Heart left ventricle (tissue), 13 donors: ENCODE data around the gene CMTM5.

Experiments used
- POLR2A ChIP-seq, 2 donors: fragments of 450-650 bp; IDR thresholded peaks; one replicate each; pipeline ENCODE4 v1.6.1; 2017; ENCODE audit warnings: antibody characterized with exemption in 2 of 2, mild to moderate bottlenecking in 2 of 2, moderate library complexity in 2 of 2
- TF ChIP-seq, protein P1 (sequence below), 12 donors: fragments of 200-600 bp; sonication (generic) in 4 of 12; IDR thresholded peaks; one replicate each; pipeline versions ENCODE4 v1.5.0 to v1.8.0; 2018 to 2022; ENCODE audit warnings: antibody characterized with exemption in 12 of 12, mild to moderate bottlenecking in 5 of 12
- donor health status: ischemic (EF 13 %, LVEDD 7.1; RV severe dilation, severe dysfunction).
- donor health status: DM: no; HTN: yes; CAD: no.
- donor health status: DM: no; HTN: no; CAD: no.
- donor health status: ischemic (EF 25% LVEDD 6.9; RV normal size, moderate dysfunction).
- donor health status: ischemic (EF 25% LVEDD 5.7; RV mildly dilated, moderate dysfunction).
- donor health status: ischemic (EF 35%, LVEDD 5.7; RV mildly dilated, moderate dysfunction).
- donor health status: nonischemic (EF 11% LVEDD 7.7; RV severe dilation, severe dysfunction).
- donor health status: DM: yes; HTN: yes; CAD: no.
- donor health status: PGD.
- donor health status: ischemic (EF 29% LVEDD 5.4; RV normal size, mild dysfunction).
- donor health status: nonischemic (EF 23%, LVEDD 6.1; RV moderate dilation, normal function).

- TF ChIP-seq, protein P1, sequence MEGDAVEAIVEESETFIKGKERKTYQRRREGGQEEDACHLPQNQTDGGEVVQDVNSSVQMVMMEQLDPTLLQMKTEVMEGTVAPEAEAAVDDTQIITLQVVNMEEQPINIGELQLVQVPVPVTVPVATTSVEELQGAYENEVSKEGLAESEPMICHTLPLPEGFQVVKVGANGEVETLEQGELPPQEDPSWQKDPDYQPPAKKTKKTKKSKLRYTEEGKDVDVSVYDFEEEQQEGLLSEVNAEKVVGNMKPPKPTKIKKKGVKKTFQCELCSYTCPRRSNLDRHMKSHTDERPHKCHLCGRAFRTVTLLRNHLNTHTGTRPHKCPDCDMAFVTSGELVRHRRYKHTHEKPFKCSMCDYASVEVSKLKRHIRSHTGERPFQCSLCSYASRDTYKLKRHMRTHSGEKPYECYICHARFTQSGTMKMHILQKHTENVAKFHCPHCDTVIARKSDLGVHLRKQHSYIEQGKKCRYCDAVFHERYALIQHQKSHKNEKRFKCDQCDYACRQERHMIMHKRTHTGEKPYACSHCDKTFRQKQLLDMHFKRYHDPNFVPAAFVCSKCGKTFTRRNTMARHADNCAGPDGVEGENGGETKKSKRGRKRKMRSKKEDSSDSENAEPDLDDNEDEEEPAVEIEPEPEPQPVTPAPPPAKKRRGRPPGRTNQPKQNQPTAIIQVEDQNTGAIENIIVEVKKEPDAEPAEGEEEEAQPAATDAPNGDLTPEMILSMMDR (IDR thresholded peaks at IDR 0.05) = no peak
- TF ChIP-seq POLR2A (IDR thresholded peaks at IDR 0.05) = no peak
These were observed 1.0 kb downstream of the CMTM5 start for GRCh38 chr14:23377573-23378563.
